ENCODE results near the gene EMC7. TPM values are rescaled to one million over a fixed set of nuclear protein-coding genes. Genes with fewer than 3 reads are reported as not detected.

The EMC7 gene
- total RNA-seq: 37.4 and 49.1 TPM in 2 replicates

DNA sequence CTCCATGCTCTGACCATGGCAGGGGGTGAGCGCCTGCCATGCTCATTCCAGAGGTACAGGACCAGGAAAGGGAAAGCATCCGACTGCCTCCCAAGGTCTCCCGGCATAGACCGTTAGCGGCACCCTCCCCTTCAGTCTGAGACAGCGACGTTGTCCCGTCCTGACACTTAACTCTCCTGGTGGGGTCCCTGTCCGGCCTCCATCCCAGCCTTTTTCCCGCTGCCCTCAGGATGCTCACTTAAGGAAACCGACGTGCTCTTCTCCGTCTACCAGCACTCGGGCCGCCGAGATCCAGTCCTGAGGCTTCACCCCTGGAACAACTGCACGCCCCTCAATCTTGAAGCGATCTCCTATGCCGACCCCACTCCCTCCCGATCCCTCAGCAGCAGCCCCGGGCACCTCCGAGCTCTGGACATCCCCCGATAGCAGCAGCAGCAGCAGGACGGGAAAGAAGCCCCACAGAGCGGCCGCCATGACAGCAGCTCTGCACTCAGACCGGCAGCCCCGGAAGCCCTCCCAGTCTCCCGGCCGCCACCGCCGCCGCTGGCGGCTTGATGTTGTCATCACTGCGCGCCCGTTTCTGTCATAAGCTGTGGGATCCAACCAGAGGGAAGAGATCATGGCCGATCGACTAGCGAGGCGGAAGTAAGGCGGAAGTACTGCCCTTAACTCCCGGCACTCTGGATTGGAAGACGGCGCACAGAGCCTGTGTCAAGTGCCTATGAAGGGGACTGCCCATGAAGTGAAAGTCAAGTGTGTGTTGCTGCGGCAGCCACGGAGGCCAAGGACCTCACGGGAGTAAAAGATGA is at the start of gene EMC7, which contains the start of gene PGBD4:
Gene EMC7, minus strand, starts transcription at position 497 of the 809 bp plus-strand sequence. Its CDS starts 23 bp downstream, at position 474.
Gene PGBD4, plus strand, starts transcription at position 718 of the 809 bp plus-strand sequence. CDS start 449 bp downstream, outside the sequence.
- DNase-seq (ENCODE audit: low read depth): peak; percentile 97
- TF ChIP-seq, protein P1, sequence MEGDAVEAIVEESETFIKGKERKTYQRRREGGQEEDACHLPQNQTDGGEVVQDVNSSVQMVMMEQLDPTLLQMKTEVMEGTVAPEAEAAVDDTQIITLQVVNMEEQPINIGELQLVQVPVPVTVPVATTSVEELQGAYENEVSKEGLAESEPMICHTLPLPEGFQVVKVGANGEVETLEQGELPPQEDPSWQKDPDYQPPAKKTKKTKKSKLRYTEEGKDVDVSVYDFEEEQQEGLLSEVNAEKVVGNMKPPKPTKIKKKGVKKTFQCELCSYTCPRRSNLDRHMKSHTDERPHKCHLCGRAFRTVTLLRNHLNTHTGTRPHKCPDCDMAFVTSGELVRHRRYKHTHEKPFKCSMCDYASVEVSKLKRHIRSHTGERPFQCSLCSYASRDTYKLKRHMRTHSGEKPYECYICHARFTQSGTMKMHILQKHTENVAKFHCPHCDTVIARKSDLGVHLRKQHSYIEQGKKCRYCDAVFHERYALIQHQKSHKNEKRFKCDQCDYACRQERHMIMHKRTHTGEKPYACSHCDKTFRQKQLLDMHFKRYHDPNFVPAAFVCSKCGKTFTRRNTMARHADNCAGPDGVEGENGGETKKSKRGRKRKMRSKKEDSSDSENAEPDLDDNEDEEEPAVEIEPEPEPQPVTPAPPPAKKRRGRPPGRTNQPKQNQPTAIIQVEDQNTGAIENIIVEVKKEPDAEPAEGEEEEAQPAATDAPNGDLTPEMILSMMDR (conservative IDR thresholded peaks at IDR 0.05; ENCODE audit: low read depth, low read length): no peak
- H3K4me3 ChIP-seq (ENCODE audit: low read depth, low read length): peak within 1 kb of the TSS; percentile 98

- no peak overlapping the region for H3K4me3 ChIP-seq (ENCODE audit: low read depth, low read length)
- TF ChIP-seq, protein P1 (conservative IDR thresholded peaks at IDR 0.05; ENCODE audit: low read depth, low read length): no peak
- DNase-seq (ENCODE audit: low read depth): no peak
Observed at GRCh38 chr15:34147371-34148140, 45.9 kb upstream of the EMC7 start.

- no peak overlapping the region for H3K4me3 ChIP-seq (ENCODE audit: low read depth, low read length)
- TF ChIP-seq, protein P1 (conservative IDR thresholded peaks at IDR 0.05; ENCODE audit: low read depth, low read length): no peak
- DNase-seq (ENCODE audit: low read depth): no peak
Observed at GRCh38 chr15:34133511-34133910, 31.8 kb upstream of the EMC7 start.

GRCh38 chr15:34132881-34133280 is 31.2 kb upstream of the EMC7 start:
- H3K4me3 ChIP-seq (ENCODE audit: low read depth, low read length): no peak overlapping the region
- DNase-seq (ENCODE audit: low read depth): no peak
- TF ChIP-seq, protein P1 (conservative IDR thresholded peaks at IDR 0.05; ENCODE audit: low read depth, low read length): no peak

- H3K4me3 ChIP-seq (ENCODE audit: low read depth, low read length): no peak overlapping the region
- DNase-seq (ENCODE audit: low read depth): no peak
- TF ChIP-seq, protein P1 (conservative IDR thresholded peaks at IDR 0.05; ENCODE audit: low read depth, low read length): no peak
Observed at GRCh38 chr15:34128898-34129297, 27.2 kb upstream of the EMC7 start.

DNA sequence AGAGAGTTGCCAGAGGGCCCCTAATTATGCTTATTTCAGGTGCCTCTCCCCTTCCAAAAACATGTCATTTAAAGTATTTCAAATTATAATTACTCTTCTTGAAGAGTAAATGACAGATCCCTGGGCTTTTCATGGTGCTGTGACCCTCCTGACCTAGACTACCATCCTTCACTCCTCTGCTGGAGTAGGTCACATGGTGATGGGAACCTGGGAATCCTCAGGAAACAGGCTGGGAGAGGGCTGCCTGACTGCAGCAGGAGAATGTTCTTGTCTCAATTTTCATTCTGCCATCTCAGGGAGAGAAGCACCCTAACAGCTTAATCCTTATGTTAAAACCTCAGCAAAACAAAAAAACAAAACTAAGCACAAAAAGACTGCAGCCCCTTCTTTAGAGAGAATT is 24.9 kb upstream of the EMC7 start:
- DNase-seq (ENCODE audit: low read depth): no peak
- H3K4me3 ChIP-seq (ENCODE audit: low read depth, low read length): no peak overlapping the region
- TF ChIP-seq, protein P1 (conservative IDR thresholded peaks at IDR 0.05; ENCODE audit: low read depth, low read length): no peak

Measured in epithelial cell of proximal tubule (primary cell).